ENCODE data around the gene MAP3K14.
"Not testable (repeated sequence)": the region's sequence is repeated elsewhere in the genome, so short reads cannot be mapped to it uniquely, and the experiment has no call there.

The MAP3K14 gene

DNA sequence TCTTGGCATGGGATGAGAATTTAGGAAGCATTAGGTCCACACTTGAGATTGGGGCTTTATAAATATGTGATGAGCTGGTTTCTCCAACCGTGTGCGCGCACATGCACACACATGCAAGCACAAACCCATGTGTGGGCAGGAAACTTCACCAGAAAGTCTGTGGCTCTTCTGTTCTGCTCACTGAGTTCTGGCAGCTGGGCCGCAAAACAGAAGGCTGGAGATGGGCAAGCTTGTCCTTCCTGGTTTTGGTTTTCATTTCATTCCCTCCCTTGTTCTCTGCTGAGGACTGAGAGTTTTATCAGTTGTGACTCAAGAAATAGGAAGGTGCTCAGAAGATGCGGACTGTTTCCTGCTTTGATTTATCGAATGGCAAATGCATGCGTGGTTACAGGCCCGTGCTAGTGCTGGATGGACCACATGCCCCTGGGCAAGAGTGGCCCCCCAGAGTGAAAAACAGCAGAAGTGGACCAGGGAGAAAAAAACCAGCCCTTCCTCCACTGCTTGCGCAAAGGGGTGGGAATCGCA lies 14.1 kb downstream of the MAP3K14 start:
- Histone ChIP-seq H3K9ac (ENCODE audit: low read length) (no peak overlapping the region), H4K20me1 (ENCODE audit: low read depth, low read length) (no peaks in the 10 kb centered on the region), H3K27me3 (ENCODE audit: low read length) (no peaks in the 10 kb centered on the region), H3K4me3 (ENCODE audit: insufficient read depth, low read length, poor library complexity, severe bottlenecking) (no peak overlapping the region), H3K9me3 (ENCODE audit: insufficient read depth, low read length) (no peaks in the 10 kb centered on the region), H2AFZ (ENCODE audit: low read depth, low read length, severe bottlenecking) (no peak overlapping the region), H3F3A (ENCODE audit: insufficient read depth) (no peaks in the 10 kb centered on the region), H3K9me2 (replicated peaks; ENCODE audit: insufficient read depth, low read length) (no peaks in the 10 kb centered on the region), H3K27ac (ENCODE audit: low read depth, low read length) (no peak overlapping the region), H3K4me2 (ENCODE audit: low read depth, low read length, poor library complexity, severe bottlenecking) (no peak overlapping the region), H3K36me3 (ENCODE audit: low read length) (no peaks in the 10 kb centered on the region), H3K79me2 (ENCODE audit: insufficient read depth, low read length) (peaks cover 34% of the 10 kb centered on the region)
- TF ChIP-seq EZH2phosphoT487 (conservative IDR thresholded peaks at IDR 0.05; ENCODE audit: low read length) = no peak
- TF ChIP-seq, protein P1, sequence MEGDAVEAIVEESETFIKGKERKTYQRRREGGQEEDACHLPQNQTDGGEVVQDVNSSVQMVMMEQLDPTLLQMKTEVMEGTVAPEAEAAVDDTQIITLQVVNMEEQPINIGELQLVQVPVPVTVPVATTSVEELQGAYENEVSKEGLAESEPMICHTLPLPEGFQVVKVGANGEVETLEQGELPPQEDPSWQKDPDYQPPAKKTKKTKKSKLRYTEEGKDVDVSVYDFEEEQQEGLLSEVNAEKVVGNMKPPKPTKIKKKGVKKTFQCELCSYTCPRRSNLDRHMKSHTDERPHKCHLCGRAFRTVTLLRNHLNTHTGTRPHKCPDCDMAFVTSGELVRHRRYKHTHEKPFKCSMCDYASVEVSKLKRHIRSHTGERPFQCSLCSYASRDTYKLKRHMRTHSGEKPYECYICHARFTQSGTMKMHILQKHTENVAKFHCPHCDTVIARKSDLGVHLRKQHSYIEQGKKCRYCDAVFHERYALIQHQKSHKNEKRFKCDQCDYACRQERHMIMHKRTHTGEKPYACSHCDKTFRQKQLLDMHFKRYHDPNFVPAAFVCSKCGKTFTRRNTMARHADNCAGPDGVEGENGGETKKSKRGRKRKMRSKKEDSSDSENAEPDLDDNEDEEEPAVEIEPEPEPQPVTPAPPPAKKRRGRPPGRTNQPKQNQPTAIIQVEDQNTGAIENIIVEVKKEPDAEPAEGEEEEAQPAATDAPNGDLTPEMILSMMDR (IDR thresholded peaks at IDR 0.05; ENCODE audit: insufficient read depth, low read length, poor library complexity, severe bottlenecking) = no peak

DNA sequence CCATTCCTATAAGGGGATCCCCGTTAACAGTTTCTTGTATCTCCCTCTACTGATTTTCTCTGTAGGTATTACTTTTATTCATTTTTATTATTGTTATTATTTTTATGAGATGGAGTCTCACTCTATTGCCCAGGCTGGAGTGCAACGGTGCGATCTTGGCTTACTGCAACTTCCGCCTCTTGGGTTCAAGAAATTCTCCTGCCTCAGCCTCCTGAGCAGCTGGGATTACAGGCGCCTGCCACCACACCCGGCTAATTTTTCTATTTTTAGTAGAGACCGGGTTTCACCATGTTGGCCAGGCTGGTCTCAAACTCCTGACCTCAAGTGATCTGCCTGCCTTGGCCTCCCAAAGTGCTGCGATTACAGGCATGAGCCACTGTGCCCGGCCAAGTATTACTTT lies 14.6 kb downstream of the MAP3K14 start:
- not testable (repeated sequence) for H3F3A ChIP-seq (ENCODE audit: insufficient read depth); H3K4me2 ChIP-seq (ENCODE audit: low read depth, low read length, poor library complexity, severe bottlenecking); H3K9ac ChIP-seq (ENCODE audit: low read length); H3K9me2 ChIP-seq (replicated peaks; ENCODE audit: insufficient read depth, low read length); H3K36me3 ChIP-seq (ENCODE audit: low read length); H4K20me1 ChIP-seq (ENCODE audit: low read depth, low read length); H2AFZ ChIP-seq (ENCODE audit: low read depth, low read length, severe bottlenecking); H3K27ac ChIP-seq (ENCODE audit: low read depth, low read length); H3K27me3 ChIP-seq (ENCODE audit: low read length); H3K9me3 ChIP-seq (ENCODE audit: insufficient read depth, low read length); H3K4me3 ChIP-seq (ENCODE audit: insufficient read depth, low read length, poor library complexity, severe bottlenecking)
- H3K79me2 ChIP-seq (ENCODE audit: insufficient read depth, low read length) = peaks cover 34% of the 10 kb centered on the region

DNA sequence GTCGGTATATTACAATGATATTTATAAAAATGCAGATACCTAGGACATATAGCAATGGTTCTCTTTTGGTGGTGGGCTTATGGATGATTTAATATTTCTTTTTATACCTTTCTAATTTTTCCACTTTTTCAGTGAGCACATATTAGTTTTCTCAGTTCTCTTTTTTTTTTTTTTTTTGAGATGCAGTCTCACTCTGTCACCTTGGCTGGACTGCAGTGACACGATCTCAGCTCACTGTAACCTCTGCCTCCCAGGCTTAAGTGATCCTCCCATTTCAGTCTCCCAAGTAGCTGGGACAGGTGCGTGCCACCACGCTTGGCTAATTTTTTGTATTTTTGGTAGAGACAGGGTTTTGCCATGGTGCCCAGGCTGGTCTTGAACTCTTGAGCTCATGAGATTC lies 15.1 kb downstream of the MAP3K14 start:
- Histone ChIP-seq H3F3A (ENCODE audit: insufficient read depth) (no peaks in the 10 kb centered on the region), H3K9me2 (replicated peaks; ENCODE audit: insufficient read depth, low read length) (no peaks in the 10 kb centered on the region), H3K27me3 (ENCODE audit: low read length) (no peaks in the 10 kb centered on the region), H3K27ac (ENCODE audit: low read depth, low read length) (no peak overlapping the region), H4K20me1 (ENCODE audit: low read depth, low read length) (no peaks in the 10 kb centered on the region), H3K9ac (ENCODE audit: low read length) (no peak overlapping the region), H3K4me2 (ENCODE audit: low read depth, low read length, poor library complexity, severe bottlenecking) (no peak overlapping the region), H3K4me3 (ENCODE audit: insufficient read depth, low read length, poor library complexity, severe bottlenecking) (no peak overlapping the region), H2AFZ (ENCODE audit: low read depth, low read length, severe bottlenecking) (no peak overlapping the region), H3K79me2 (ENCODE audit: insufficient read depth, low read length) (peaks cover 36% of the 10 kb centered on the region), H3K9me3 (ENCODE audit: insufficient read depth, low read length) (no peaks in the 10 kb centered on the region), H3K36me3 (ENCODE audit: low read length) (no peaks in the 10 kb centered on the region)
- no peak for TF ChIP-seq EZH2phosphoT487 (conservative IDR thresholded peaks at IDR 0.05; ENCODE audit: low read length)
- TF ChIP-seq, protein P1 (IDR thresholded peaks at IDR 0.05; ENCODE audit: insufficient read depth, low read length, poor library complexity, severe bottlenecking) = no peak

DNA sequence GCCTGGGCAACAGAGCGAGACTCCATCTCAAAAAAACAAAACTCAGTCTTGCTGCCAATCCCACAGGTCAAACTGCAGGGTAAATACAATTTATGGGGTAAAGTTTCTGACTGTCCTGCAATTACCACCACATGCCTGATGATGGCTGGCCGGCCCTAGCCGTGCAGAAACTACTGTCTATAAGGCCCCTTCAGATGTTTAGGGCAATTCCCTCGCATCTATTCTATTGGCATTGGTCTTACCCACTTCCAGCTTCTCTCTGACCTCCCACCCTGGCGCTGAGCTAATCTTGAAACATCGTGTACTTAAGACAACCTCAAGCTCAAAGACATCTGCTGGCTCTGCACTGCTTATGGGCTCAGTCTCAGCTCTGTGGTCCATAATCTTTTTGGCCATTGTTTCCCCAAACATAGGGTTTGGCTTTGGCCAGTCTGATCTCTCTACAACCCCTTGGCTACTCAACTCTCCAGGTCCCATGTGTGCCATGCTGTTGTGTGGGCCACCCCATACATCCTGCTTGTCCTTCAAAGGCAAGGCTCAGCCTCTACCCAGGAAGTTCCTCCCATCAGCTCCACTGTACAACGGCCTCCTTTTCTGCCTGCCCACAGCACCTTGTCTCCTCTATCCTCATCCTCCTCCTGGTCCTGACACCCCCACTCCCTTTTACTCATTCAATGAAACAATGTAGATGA lies 16.6 kb downstream of the MAP3K14 start:
- Histone ChIP-seq H3K4me2 (ENCODE audit: low read depth, low read length, poor library complexity, severe bottlenecking) (no peak overlapping the region), H2AFZ (ENCODE audit: low read depth, low read length, severe bottlenecking) (no peak overlapping the region), H3K27me3 (ENCODE audit: low read length) (no peaks in the 10 kb centered on the region), H3K9ac (ENCODE audit: low read length) (no peak overlapping the region), H3K4me3 (ENCODE audit: insufficient read depth, low read length, poor library complexity, severe bottlenecking) (no peak overlapping the region), H3K9me2 (replicated peaks; ENCODE audit: insufficient read depth, low read length) (no peaks in the 10 kb centered on the region), H4K20me1 (ENCODE audit: low read depth, low read length) (no peaks in the 10 kb centered on the region), H3K79me2 (ENCODE audit: insufficient read depth, low read length) (peaks cover 26% of the 10 kb centered on the region), H3K27ac (ENCODE audit: low read depth, low read length) (no peak overlapping the region), H3K9me3 (ENCODE audit: insufficient read depth, low read length) (no peaks in the 10 kb centered on the region), H3K36me3 (ENCODE audit: low read length) (no peaks in the 10 kb centered on the region), H3F3A (ENCODE audit: insufficient read depth) (no peaks in the 10 kb centered on the region)
- TF ChIP-seq EZH2phosphoT487 (conservative IDR thresholded peaks at IDR 0.05; ENCODE audit: low read length) = no peak
- TF ChIP-seq, protein P1 (IDR thresholded peaks at IDR 0.05; ENCODE audit: insufficient read depth, low read length, poor library complexity, severe bottlenecking) = no peak
